GM19328 (cell line): ENCODE data around the gene CCRL2.
"Not testable (repeated sequence)": the region's sequence is repeated elsewhere in the genome, so short reads cannot be mapped to it uniquely, and the experiment has no call there.

Experiments
- ATAC-seq: cut with Tn5 transposase; IDR thresholded peaks from one replicate; pipeline ENCODE4 v1.9.1; 2021; ENCODE audit warnings: mild to moderate bottlenecking, moderate library complexity; ENCODE audit not compliant: unreplicated experiment

CCRL2 gene

DNA sequence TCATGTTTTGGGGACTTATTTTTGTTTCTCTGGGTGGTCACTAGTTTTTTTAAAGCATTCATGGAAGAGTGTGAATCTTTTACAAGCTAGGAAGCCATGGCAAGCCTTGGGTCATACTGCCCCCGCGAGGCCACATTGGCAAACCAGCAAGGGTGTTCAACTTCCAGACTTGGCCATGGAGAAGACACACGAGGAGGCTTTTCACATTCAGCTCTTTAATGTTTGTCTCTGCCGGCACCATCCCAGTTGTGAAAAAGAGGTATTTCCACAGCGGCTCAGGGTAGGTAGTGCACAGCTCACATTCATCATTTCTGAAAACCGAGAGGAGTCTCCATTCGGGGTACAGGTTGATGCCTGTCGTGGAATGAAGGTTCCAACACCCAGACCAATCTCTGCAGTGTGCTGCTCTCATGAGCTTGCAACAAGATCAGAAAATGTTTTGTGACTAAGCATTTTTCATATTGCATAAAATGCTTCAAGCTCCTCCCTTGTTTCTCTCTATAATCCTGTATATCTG lies 28.6 kb upstream of the CCRL2 start:
- no peak for ATAC-seq

DNA sequence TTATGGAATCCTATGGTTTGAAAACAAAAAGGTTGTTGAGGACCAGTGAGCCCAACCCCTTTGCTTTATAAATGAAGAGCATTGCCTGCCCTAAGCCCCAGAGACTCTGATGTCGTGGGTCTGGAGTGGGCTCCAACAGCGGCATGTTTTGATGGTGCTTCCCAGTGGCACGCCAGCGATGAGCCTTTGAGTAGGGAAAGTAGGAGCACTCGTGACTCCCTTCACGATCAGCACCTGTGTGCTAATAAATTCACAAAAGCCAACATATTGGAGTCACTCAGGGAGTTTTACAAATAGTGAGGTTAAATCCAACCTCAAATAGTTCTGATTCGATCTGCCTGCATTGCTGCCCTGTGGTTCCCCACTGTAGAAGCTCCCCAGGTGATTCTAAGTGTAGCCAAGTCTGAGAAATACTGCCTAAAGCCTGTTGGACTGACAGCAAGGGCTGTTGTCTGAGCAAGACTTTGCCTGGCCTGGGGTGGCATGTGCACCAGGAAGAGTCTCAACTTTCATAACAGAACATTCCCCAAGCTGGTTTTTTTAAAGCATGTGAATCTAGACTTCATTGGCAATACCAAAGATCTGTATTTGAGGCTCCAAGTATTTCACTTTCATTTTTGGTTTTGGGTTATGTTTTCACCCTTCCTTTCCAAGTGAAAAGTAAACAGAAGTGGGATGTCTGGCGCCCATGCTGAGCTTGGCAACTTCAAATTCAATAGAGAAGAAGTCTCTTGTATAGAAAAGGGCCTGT lies 26.4 kb upstream of the CCRL2 start:
- ATAC-seq: no peak

DNA sequence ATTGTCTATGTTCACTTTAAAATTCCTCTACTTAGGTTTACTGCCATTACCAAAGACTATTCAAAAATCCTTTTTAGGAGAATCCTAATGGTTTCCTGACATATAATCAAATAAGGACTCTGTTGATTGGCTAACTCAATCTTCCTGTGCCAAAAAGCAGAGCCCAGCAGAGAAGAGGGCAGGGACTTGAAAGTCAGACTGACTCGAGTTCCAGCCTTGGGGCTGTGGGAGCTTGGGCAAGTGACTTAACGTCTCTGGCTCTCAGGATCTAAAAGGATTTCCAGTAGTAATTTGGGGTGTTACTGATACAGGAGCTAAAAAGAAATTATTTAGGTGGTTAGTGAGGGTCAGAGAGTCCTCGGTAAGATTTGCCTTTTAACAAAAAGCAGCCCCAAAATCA lies 25.4 kb upstream of the CCRL2 start:
- no peak for ATAC-seq

DNA sequence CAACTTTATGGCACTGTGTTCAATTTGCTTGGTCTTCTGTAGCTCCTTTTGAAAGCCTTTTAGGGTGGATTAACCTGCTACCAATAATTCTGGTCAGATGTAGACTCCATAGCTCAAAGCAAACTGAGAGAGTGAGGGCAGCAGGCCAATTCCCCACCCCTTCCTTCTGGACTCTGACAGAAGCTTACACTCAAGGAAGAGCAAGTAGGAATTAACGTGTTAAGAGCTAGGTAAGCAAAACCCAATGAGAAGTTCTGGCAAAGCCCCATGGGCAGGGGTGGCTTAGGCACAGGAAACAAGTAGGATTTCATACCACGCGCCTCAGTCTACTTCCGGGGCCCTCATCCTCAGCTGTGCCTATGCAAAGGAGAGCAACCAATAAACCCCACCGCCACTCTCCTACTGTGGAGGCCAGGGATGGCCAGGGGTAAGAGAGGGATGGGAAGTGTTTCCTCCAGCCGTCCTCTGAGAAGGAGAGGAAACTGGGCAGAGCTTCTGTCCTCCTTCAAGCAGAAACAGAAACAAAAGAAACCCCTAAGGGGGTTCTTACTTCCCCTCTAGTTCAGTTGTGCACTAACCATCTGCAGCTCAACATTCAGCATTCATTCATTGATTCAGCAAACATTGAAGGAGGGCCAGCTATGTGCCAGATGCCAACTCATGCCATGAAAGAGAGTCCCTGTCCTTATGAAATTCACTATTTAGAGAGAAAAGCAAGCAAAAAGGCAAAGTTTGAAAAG lies 23.7 kb upstream of the CCRL2 start:
- ATAC-seq: no peak

DNA sequence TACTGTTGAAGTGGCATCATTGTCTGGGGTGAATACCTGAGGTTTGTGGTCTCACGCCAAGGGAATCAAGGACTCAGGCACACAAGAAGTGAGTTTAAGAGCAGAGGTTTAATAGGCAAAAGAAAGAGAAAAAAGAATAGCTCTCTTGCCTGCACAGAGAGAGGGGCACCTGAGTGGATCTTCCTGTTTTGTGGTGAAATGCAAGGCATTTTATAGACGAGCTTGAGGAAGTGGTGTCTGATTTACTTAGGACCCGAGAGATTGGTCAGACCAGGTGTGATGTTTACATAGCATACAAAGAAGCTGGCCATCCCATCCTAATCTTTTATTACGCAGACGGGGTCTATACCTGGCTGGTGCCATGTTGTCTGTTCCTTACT lies 23.1 kb upstream of the CCRL2 start:
- ATAC-seq: no peak

DNA sequence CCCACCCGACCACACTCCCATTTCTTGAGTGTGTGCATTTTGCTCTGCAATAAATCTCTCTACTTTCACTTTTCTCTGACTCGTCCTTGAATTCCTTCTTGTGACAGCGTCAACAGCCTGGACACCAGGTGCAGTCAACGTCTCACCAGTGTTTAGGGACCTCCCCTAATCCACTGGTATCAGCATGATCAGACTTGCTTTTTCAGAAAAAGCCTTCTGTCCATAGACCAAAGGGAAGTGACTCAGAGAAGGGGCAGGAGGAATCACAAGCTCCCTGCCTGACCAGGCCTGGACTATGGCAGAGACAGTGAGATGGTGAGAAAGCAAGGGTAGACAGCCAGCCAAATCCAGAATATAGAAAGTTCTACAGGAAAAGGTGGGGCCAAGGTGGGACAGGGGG lies 20.9 kb upstream of the CCRL2 start:
- no peak for ATAC-seq

DNA sequence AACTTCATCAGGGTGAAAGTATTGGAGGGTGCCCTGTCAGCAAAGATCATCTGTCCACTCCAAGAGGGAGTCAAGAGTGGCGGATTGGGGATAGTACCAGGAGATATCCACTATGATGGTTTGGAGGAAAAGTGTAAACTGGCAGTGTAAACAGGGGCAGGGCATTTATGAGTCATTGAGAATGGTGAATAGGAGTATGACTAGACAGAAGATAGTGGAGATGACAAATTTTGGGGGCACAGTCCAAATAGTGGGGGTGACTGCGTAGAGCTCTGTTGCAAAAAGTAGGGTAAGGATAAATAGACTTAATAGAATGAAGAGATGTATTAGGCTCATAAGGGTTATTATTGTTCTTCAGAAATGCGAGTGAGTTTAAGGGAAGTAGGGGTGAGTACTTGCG lies 18.2 kb upstream of the CCRL2 start:
- ATAC-seq: not testable (repeated sequence)

DNA sequence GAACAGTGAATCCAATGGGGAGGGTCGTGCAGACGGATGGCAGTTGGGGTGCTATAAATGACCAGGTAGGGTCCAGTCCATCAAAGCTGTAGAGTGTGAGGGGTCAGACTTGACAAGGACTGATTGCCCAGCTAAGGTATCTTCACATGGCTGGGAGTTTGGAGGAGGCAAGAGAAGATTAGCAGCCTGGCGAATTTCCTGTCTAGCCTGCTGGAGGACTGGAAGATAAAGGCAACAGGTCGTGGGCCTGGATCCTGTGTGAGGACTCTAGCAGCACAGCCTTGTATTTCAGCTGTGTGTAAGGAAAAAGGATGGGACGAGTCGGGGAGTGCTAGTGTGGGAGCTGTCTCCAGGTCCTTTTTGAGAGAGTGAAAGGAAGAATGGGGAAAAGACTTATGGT lies 17.8 kb upstream of the CCRL2 start:
- no peak for ATAC-seq

DNA sequence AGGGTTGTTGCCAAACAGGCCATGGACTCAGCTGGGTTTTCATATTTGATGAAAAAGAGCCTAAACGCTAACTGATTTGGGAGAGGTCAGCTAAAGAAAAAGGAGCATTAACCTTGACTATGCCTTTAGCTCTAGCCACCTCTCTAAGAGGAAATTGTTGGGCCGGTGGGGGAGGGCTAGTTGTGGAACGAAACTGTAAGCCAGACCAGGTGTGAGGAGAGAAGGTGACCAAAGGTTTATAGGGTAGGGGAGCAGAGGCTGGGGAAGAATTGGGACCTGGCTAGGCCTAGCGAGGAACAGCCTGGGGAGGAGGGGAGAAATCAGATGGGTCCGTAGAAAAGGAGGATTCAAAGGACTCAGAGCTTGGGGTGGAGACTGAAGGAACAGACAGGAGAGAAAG lies 15.5 kb upstream of the CCRL2 start:
- not testable (repeated sequence) for ATAC-seq

DNA sequence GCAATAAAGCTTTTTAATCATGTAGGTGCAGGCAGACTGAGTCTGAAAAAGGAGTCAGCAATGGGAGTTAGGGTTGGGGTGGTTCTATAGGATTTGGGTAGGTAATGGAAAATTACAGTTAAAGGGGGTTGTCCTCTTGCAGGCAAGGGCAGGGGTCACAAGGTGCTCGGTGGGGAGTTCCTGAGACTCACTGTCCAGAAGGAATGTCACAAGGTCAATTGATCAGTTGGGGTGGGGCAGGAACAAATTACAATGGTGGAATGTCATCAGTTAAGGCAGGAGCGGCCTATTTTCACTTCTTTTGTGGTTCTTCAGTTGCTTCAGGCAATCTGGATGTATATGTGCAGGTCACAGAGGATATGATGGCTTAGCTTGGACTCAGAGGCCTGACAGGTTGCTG lies 14.0 kb upstream of the CCRL2 start:
- ATAC-seq: no peak

DNA sequence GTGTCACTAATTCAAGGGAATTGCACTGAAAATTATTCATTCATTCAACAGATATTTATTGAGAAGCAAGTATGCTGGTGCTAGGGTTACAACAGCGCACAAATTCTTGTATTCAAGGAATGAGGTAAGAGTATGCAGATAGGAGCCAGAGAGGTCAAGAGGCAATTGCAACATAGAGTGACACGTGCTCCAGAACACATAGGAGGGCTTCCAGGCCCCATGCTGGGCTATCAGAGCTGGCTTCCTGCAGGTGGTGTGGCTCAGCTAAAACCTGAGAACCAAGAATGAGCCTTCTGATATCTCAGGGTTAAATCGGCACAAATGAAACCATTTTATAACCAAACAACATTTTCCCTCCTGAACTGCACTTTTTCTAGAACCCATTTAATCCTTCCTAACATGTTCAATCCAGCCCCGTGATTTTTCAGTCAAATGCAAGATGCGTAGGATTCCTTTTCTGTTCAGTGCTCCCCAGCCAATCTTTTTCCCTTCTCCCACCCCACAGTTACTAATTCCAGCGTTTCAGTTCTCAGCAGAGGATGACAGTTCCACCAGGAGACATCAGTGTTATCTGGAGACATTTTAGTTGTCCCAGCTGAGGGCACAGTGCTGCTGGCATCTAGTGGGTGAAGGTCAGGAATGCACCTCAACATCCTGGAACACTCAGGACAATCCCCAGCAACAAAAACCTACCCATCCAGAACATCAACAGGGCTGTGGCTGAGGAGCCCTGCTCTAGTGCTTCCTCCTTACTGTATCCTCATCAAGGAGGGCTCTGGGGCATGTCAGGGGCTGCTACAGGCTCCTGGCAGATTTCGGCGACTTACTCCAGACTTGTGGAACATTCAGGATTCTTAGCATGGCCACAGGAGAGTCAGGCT lies 13.3 kb upstream of the CCRL2 start:
- no peak for ATAC-seq

DNA sequence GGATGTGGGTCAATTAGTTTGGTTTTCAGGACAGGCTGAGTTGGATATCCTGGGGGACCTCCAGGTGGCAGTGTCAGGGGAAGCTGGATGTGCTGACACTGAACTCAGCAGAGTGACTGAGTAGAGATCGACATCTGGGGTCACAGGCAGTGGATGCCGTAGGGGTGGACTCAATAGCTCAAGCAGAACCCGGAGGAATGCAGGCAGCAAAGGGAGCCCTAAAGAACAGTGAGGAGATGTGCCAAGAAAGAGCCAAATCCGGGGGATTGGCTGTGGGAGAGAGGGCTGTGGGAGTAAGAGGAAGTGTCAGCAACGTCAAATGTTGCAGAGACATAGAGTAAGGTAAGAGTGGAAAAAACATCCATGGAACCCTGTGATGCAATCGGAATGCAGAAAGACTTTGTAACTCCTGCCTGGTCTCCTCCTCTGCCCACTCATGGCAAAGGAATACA lies 11.8 kb upstream of the CCRL2 start:
- no peak for ATAC-seq

DNA sequence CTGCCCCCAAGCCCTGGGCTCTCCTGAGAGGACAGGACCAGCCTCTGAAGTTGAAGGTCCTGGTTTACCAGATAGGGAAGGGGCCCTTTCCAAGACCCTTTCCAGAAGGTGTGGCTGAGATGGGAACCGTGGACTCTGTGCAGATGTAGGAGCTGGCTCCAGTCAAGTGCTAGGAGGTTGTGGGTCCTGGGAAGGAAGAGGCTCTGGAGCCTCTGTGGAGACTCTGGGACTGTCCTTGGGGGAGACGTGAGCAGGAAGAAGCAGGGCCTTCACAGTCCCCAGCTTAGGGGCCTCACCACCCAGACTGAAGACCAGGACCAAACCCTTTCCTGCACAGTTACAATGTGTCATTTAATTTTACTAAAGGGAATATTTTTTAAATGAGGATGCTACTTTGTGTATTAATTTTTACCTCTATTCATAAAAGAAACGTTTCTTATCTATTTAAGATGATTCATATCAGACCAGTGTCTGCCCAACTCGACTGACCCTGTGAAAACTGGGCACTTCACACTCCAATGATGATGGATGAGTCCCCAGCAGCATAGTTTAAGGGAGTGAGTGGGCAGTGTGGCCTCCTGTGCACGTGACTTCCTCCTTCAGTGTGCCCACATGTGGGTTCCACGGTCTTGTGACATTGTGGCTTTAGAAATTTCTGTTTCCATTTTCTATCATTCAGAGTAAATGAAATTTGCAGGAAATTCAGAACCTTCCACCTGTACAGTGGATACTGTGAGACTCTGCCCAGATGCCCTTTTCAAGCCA lies 11.1 kb upstream of the CCRL2 start:
- ATAC-seq: no peak

DNA sequence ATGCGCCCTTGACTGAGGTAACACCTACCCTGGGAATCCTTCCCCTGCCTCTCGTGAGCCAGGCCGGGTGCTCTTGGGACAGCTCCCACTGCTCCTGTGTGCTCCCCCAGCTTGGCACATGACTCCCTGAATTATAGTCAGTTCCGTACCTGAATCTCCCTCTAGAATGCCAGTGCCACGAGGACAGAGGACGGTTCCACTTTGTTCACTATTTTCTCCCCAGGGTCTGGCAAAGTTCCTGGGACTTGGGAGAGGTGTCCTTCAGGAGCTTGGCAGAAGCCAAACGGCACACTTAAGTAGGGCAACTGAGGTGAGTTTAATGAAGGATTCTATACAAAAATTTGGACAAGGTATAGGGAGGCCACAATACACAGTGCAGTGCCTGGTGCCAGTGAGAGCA lies 9.9 kb upstream of the CCRL2 start:
- ATAC-seq: no peak

DNA sequence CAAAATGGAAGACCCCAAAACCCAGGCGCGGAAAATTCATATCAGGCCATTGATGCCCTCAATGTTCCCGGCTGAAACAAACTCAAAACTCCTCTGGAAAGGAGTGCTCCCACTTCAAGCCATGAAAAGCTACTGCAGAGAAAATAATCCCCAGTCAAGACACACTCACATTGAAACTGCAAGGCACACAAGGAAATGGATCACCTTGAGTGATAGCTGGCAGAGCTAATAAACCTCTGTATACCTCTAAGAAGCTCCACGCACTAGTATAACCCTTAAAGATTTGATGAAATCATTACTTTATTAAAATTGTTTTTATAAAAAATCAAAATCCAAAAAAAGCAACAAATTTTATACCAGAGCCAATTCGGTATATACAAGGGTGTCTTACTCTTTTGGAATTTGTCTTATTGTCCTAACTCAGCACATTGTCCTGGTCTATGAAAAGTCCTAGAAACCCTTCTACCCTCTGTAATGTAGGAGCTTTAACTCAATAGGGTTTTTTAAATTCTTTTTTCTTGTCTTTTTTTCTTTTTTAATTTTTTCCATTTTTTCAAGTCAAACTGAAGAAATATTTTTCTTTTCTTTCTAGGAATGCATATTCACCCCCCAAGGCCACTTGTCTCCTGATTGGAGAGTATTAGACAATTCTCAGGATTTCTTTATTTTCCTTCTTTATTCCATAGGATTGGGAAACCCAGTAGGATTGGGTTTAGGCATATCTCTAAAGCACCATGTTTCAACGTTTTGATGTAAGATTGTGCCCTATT lies 8.7 kb upstream of the CCRL2 start:
- ATAC-seq: no peak

DNA sequence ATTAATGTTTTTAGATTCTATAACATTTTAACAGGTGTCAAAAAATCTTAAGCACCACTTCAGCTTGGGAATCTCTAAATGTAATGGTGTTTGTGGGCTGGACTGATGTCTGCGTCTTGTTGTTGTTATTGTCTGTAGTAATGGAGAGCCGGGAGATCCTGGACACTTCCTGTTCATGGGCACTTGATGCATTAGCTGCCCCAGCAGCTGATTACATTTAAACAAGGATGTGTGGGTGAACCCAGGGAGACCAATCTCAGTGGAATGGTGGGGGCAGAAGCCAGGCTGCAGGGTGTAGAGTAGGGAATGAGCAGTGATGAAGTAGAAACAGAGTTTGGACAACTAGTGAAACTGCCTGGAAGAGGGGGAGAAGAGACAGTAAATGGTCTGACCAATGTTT lies 8.0 kb upstream of the CCRL2 start:
- no peak for ATAC-seq

DNA sequence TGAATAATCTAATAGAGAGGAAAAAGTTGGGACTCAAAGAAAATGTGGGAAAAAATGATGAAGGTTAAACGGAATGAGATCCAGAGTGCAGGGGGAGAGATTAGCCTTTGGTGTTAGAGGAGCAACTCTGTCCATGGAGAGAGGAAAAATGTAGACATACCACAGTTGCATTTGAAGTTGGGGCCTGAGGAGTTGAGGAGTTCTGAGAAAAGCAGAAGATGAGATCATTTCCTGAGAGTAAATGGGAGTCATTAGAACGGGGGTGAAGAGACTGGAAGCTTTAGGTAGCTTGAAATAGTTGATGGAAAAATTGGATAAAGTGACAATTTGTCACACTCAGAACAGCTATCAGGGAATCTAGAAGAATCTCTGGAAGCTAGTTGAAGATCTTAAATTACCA lies 7.5 kb upstream of the CCRL2 start:
- no peak for ATAC-seq

DNA sequence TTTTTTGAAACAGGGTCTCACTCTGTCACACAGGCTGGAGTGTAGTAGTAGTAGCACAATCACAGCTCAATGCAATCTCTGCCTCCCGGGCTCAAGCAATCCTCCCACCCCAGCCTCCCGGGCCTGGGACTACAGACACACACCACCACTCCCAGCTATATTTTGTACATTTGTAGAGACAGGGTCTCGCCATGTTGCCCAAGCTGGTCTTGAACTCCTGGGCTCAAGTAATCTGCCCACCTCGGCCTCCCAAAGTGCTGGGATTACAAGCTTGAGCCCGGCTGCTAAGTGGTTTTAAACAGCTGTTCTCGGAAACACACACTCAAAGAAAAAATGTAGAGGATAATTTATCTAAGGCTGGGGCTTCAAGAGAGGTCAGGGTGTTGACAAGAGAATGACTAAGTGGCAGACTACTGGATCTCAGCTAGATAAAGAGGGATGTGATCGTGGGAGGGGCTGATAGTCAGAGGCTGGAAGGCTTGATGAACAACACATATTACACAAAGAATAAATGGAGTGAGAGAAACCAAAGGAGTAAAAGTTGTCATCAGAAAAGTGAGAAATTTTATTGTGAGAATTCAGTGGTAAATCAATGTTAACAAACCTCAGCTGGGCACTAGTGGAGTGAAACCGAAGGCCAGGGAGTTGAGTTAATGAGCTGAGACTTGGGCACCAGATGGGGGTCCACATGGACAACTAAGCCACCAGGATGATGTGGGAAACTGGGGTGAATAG lies 6.9 kb upstream of the CCRL2 start:
- no peak for ATAC-seq

DNA sequence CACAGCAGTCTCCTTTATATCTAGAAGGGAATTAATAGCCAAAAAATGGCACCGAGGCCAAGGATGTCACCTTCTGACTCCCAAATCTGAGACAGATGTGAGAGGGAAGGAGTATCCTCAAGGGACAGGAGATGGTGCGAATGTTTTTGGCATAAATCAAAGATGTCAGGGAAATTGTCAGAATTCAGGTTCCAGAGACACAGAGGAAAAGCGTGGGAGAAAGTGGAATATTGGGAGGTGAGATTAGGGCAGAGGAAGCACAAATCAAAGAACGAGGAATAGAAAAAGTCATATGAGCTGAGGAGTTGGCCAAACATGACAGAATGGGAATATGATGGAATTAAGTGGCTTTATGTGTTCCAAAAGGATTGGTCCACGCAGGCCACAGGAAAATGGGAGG lies 6.2 kb upstream of the CCRL2 start:
- no peak for ATAC-seq
